DMS79 (cell line): ENCODE data around the gene CTBP1.
"Not testable (repeated sequence)": the region's sequence is repeated elsewhere in the genome, so short reads cannot be mapped to it uniquely, and the experiment has no call there.

Experiments
- DNase-seq: peaks from one replicate; lab custom pipeline; 2025; lab: John Stamatoyannopoulos, UW

CTBP1 gene

DNA sequence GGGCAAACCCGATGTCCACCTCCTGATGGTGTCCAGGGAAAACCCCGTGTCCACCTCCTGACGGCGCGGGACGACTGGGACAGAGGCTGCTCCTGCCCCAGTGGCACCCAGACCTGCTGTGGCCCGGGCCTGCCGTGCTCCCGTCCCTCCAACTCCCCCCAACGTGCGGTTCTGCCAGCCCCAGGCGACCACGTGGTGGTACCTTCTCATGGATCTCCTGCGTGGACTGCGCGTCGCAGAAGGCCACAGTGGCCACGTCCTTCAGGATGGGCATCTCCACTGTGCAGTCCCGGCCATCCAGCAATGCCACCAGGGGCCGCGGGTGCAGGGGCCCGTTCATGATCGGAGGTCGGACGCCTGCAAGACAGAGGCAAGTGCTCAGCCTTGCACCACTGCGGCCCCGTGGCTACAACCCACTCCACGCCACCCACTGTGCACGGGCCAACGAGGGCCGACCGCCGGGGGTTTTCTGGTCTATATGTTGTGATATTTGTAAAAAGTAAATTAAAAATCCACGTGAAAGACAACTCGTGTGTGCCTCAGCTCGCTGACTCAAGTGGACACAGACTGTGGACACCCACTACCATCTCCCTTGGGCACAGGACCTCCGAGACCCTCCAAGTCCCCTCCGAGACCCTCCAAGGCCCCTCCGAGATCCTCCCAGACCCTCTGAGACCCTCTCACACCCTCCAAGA is 10.8 kb downstream of the CTBP1 start:
- no peak for DNase-seq

GRCh38 chr4:1237261-1237660 is 11.7 kb downstream of the CTBP1 start:
- not testable (repeated sequence) for DNase-seq

- not testable (repeated sequence) for DNase-seq
Measured at GRCh38 chr4:1236836-1237235, 12.1 kb downstream of the CTBP1 start.

- DNase-seq = no peak
Measured at GRCh38 chr4:1236103-1236641, 12.8 kb downstream of the CTBP1 start.

GRCh38 chr4:1235381-1236102 is 13.4 kb downstream of the CTBP1 start:
- DNase-seq = no peak

- no peak for DNase-seq
Measured at GRCh38 chr4:1234811-1235292, 14.1 kb downstream of the CTBP1 start.

DNA sequence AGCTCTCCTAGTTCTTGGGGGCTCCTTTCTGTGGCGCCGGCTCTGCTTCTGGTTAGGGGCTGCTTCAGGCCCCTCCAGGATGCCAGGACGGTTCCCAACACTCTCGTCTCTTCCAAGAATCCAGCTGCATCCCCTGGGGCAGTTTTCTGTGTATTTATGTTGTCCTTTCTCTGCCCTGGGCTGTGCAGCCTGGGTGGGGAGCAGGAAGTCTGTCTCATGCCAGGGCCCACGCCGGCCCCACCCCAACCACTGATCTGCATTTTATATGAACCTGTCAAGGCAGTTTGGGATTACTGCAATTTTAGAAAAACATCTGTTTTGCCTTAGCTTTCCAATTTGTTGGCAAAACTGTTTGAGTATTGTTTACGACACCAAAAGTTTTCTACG is 14.6 kb downstream of the CTBP1 start:
- no peak for DNase-seq

DNA sequence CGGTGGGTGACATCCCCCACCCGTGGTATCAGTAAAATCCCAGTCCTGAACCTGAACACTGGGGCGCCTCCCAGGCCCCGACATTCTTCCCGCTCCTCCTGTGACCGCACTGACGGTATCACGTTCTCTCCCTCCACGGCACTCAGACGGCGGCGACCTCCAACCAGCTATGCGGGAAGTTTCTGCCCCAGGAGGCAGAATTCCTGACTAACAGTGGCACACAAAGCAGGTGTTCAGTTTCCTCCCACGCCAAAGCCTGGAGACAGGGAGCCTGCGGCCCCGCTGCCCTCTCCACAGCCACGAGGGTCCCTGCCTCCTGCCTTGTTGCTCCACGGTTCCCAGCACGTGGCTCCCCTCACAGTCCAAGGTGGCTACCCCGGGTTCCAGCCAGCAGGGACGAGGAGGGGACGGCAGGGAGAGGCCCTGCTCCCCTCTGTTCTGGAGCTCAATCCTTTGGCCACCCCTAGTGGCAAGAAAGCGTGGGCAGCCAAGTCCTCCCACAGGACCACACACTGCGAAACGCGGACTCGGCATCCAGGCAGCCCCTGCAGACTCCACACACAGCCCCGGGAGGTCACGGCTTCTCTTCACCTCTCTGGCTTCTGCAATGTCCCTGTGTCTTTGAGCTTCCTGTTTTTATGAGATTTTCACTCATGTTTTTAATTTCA is 15.2 kb downstream of the CTBP1 start:
- no peak for DNase-seq

DNA sequence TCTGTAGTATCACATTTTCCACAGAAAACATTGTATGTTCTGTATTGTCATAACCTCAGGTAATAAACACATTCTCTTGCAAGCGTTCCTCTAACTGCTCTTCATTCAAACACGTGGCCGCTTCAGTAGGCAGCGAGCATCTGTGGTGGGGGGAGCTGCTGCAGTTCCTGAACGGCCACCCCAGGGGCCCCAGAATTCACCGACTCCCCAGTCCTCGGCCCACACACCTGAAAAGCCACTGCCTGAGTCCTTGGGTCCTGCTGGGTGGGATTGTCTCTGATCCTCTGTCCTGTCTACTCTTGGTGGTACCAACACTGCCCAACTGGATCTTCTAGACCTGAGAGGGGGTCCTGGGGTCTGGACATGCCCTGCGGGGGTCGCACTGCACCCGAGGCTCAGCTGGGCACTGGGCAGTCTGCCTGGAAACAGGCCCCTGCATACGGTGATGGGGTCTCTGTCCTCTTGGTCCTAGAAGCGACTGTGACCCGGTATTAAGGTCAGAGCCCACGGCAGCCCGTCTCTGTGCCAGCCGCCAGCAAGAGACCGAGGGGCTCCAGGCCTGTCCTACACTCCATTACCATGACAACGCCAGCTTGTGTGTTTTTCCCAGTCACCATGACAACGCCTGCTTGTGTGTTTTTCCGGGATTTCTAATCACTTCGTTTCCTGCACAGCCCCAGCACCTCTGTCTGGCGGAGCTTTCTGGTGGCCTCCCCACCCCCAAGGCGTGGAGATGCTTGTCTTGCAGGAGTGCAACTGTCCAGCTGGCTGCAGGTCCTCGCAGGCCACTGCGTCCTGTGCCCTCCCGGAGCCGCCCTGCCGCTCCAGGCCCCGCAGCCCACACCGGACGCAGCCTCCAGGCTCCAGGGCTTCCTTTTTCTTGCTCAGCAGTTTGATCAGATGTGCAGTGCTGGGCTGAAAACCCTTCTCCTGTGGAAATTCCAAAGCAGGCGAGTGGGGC is 16.0 kb downstream of the CTBP1 start:
- DNase-seq = no peak

GRCh38 chr4:1231637-1232360 is 17.1 kb downstream of the CTBP1 start:
- no peak for DNase-seq

DNA sequence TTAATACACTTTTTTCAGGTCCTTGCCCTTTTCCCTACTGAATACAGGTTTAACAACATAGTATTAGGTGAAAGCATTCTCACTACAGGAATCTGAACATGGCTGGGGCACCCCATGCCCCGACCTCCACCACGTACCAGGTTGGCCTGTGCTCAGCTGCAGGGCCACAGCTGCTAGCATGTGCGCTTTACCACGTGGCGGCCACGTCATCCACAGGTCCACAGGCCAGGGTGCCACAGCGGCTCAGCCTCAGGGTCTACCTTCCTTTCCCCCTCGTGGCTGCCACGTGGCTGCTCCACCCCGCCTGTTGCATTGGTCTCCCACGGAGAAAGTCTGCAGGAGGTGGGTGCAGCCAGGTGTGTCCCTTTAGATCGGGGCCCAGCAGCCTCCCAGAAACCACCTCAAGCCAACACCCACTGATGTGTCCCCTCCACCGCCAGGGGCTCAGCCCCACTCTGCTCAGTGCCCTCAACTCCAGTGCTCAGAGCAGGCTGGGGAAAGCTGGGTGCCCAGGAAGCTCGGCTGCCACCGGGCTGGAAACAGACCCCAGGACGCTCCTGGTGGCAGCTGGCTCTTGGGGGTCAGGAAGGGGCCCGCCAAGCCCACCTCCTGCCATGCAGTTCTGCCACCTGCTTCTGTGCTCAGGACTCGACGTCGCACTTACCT is 17.8 kb downstream of the CTBP1 start:
- DNase-seq = no peak

GRCh38 chr4:1230316-1230715 is 18.6 kb downstream of the CTBP1 start:
- DNase-seq = no peak

- no peak for DNase-seq
Measured at GRCh38 chr4:1229117-1229849, 19.6 kb downstream of the CTBP1 start.

- DNase-seq = no peak
Measured at GRCh38 chr4:1227816-1228215, 21.1 kb downstream of the CTBP1 start.

- no peak for DNase-seq
Measured at GRCh38 chr4:1226598-1226997, 22.3 kb downstream of the CTBP1 start.

DNA sequence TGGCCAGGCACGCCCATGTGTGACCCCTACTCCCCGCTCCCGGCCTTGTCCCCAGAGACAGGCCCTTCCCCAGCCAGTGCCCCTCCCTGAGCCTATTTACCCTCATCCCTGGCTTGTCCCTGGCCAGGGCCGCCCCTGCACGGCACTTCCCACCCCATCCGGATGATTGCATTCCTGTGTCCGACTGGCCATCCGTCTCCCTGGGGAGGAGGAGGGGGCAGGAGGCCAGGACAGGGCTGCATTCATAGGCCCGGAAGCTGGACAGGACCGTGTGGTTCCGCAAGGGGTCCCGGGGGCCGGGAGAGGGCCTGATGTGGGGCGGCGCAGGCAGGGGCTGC is 22.8 kb downstream of the CTBP1 start:
- DNase-seq = no peak

DNA sequence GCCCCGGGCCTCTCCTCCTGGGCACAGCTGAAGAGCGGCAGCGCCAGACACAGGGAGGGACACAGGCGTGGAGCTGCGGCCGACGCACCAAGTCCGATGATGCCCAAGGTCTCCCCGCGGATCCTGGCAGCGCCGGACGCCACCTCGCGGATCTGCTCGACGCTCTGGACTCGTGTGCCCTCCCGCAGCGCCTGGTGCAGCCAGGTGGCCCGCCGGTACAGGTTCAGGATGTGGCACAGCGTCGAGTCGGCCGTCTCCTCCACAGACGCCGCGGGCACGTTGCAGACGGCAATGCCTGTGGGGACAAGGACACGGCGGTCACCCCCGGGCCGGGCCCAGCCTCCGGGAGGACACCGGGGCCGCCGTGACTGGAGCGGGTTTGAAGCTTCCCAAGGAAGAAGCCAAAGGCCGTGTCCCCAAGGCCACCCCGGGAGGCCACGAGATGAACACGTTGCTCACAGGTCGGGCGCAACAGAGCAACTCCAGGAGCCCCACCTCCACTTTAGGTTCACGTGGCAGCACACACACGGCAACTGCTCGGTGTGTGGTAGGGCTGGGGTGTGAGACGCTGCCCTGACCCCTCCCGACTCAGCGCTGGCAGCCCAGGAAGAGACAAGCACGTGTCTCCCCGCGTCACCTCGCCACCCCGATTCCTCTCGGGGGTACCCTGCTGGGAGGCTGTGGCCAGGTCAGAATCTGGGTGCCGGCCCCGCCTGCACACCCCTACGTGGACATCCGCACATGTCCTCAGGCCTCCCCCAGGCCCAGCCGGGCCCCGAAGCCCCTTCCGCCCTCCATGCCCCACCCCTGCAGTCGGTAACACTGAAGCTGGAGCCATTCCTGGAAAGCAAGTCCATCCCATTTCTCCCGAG is 23.4 kb downstream of the CTBP1 start:
- DNase-seq = no peak

GRCh38 chr4:1223841-1224809 is 24.8 kb downstream of the CTBP1 start:
- DNase-seq = no peak
